ENCODE results near the gene C12orf50.

Gene C12orf50

GRCh38 chr12:87952223-87952622 lies 77.0 kb downstream of the C12orf50 start:
- no peak overlapping the region for H3K4me3 ChIP-seq (ENCODE audit: low read length)
- no peaks in the 10 kb centered on the region for H3K9me3 ChIP-seq (ENCODE audit: control insufficient read depth, insufficient read depth, low read length)
- H4K20me1 ChIP-seq (ENCODE audit: control insufficient read depth, insufficient read depth, low read depth, low read length) = no peaks in the 10 kb centered on the region
- no peaks in the 10 kb centered on the region for H3K4me1 ChIP-seq (ENCODE audit: control insufficient read depth, low read length)
- H3K4me2 ChIP-seq (ENCODE audit: low read length) = no peak overlapping the region
- H3K36me3 ChIP-seq (ENCODE audit: control insufficient read depth, low read length) = no peaks in the 10 kb centered on the region
- no peaks in the 10 kb centered on the region for H3F3A ChIP-seq (ENCODE audit: control insufficient read depth, insufficient read depth)
- no peaks in the 10 kb centered on the region for H3K79me2 ChIP-seq (ENCODE audit: control insufficient read depth, low read length)
- no peaks in the 10 kb centered on the region for H3K27me3 ChIP-seq (ENCODE audit: control insufficient read depth, low read length)
- no peaks in the 10 kb centered on the region for H3K9me2 ChIP-seq (replicated peaks; ENCODE audit: control insufficient read depth, low read length)
- TF ChIP-seq CTCF (IDR thresholded peaks at IDR 0.05; ENCODE audit: low read depth, low read length, poor library complexity, severe bottlenecking) (no peak), EZH2phosphoT487 (IDR thresholded peaks at IDR 0.05; ENCODE audit: borderline replicate concordance, low read length) (no peak)
- no peak overlapping the region for H3K27ac ChIP-seq (ENCODE audit: low read depth, low read length)

GRCh38 chr12:87943762-87944161 lies 85.4 kb downstream of the C12orf50 start:
- no peaks in the 10 kb centered on the region for H3K27me3 ChIP-seq (ENCODE audit: control insufficient read depth, low read length)

GRCh38 chr12:87943023-87943422 lies 86.2 kb downstream of the C12orf50 start:
- H3K36me3 ChIP-seq (ENCODE audit: control insufficient read depth, low read length) = no peaks in the 10 kb centered on the region
- H3K79me2 ChIP-seq (ENCODE audit: control insufficient read depth, low read length) = no peaks in the 10 kb centered on the region
- no peak overlapping the region for H3K27ac ChIP-seq (ENCODE audit: low read depth, low read length)
- H3K27me3 ChIP-seq (ENCODE audit: control insufficient read depth, low read length) = no peaks in the 10 kb centered on the region
- no peaks in the 10 kb centered on the region for H3K9me2 ChIP-seq (replicated peaks; ENCODE audit: control insufficient read depth, low read length)
- H3K4me2 ChIP-seq (ENCODE audit: low read length) = no peak overlapping the region
- H3K4me1 ChIP-seq (ENCODE audit: control insufficient read depth, low read length) = no peaks in the 10 kb centered on the region
- H3K9me3 ChIP-seq (ENCODE audit: control insufficient read depth, insufficient read depth, low read length) = no peaks in the 10 kb centered on the region
- no peak overlapping the region for H3K4me3 ChIP-seq (ENCODE audit: low read length)
- no peaks in the 10 kb centered on the region for H3F3A ChIP-seq (ENCODE audit: control insufficient read depth, insufficient read depth)
- TF ChIP-seq CTCF (IDR thresholded peaks at IDR 0.05; ENCODE audit: low read depth, low read length, poor library complexity, severe bottlenecking) (no peak), EZH2phosphoT487 (IDR thresholded peaks at IDR 0.05; ENCODE audit: borderline replicate concordance, low read length) (no peak)
- H4K20me1 ChIP-seq (ENCODE audit: control insufficient read depth, insufficient read depth, low read depth, low read length) = no peaks in the 10 kb centered on the region

More at GRCh38 chr12:87943762-87944161, 85.4 kb downstream of the C12orf50 start:
- Histone ChIP-seq H3K27ac (ENCODE audit: low read depth, low read length) (no peak overlapping the region), H3K4me2 (ENCODE audit: low read length) (no peak overlapping the region), H3K9me3 (ENCODE audit: control insufficient read depth, insufficient read depth, low read length) (no peaks in the 10 kb centered on the region), H3K9me2 (replicated peaks; ENCODE audit: control insufficient read depth, low read length) (no peaks in the 10 kb centered on the region), H3K4me3 (ENCODE audit: low read length) (no peak overlapping the region), H3F3A (ENCODE audit: control insufficient read depth, insufficient read depth) (no peaks in the 10 kb centered on the region), H3K79me2 (ENCODE audit: control insufficient read depth, low read length) (no peaks in the 10 kb centered on the region), H3K36me3 (ENCODE audit: control insufficient read depth, low read length) (no peaks in the 10 kb centered on the region), H4K20me1 (ENCODE audit: control insufficient read depth, insufficient read depth, low read depth, low read length) (no peaks in the 10 kb centered on the region), H3K4me1 (ENCODE audit: control insufficient read depth, low read length) (no peaks in the 10 kb centered on the region)
- no peak for TF ChIP-seq CTCF (IDR thresholded peaks at IDR 0.05; ENCODE audit: low read depth, low read length, poor library complexity, severe bottlenecking)
- no peak for TF ChIP-seq EZH2phosphoT487 (IDR thresholded peaks at IDR 0.05; ENCODE audit: borderline replicate concordance, low read length)

GRCh38 chr12:87939182-87939581 lies 90.0 kb downstream of the C12orf50 start:
- H3K27ac ChIP-seq (ENCODE audit: low read depth, low read length) = no peak overlapping the region
- no peaks in the 10 kb centered on the region for H3K9me3 ChIP-seq (ENCODE audit: control insufficient read depth, insufficient read depth, low read length)
- no peaks in the 10 kb centered on the region for H3K27me3 ChIP-seq (ENCODE audit: control insufficient read depth, low read length)
- no peaks in the 10 kb centered on the region for H3K4me1 ChIP-seq (ENCODE audit: control insufficient read depth, low read length)
- no peaks in the 10 kb centered on the region for H4K20me1 ChIP-seq (ENCODE audit: control insufficient read depth, insufficient read depth, low read depth, low read length)
- H3K9me2 ChIP-seq (replicated peaks; ENCODE audit: control insufficient read depth, low read length) = no peaks in the 10 kb centered on the region
- no peak overlapping the region for H3K4me3 ChIP-seq (ENCODE audit: low read length)
- H3F3A ChIP-seq (ENCODE audit: control insufficient read depth, insufficient read depth) = no peaks in the 10 kb centered on the region
- no peak overlapping the region for H3K4me2 ChIP-seq (ENCODE audit: low read length)
- TF ChIP-seq EZH2phosphoT487 (IDR thresholded peaks at IDR 0.05; ENCODE audit: borderline replicate concordance, low read length) = no peak
- no peak for TF ChIP-seq CTCF (IDR thresholded peaks at IDR 0.05; ENCODE audit: low read depth, low read length, poor library complexity, severe bottlenecking)
- no peaks in the 10 kb centered on the region for H3K36me3 ChIP-seq (ENCODE audit: control insufficient read depth, low read length)
- no peaks in the 10 kb centered on the region for H3K79me2 ChIP-seq (ENCODE audit: control insufficient read depth, low read length)
